Fibroblast of lung (primary cell): ENCODE data around the gene GNAL.

ENCODE experiments used
- CTCF ChIP-seq, 2 donors: IDR thresholded peaks in 1 of 2; conservative IDR thresholded peaks in 1 of 2; 1 replicate in 1 of 2; 2 replicates in 1 of 2; pipeline ENCODE4 v1.5.1; 2011 to 2012; ENCODE audit warnings: low read length in 2 of 2, control low read depth in 1 of 2, inconsistent platforms in 1 of 2, low read depth in 1 of 2, mild to moderate bottlenecking in 1 of 2
- EZH2 ChIP-seq: IDR thresholded peaks from 2 replicates; pipeline ENCODE4 v1.5.1; 2012; ENCODE audit warnings: low read length, control low read depth, mild to moderate bottlenecking; ENCODE audit errors: missing control alignments

DNA sequence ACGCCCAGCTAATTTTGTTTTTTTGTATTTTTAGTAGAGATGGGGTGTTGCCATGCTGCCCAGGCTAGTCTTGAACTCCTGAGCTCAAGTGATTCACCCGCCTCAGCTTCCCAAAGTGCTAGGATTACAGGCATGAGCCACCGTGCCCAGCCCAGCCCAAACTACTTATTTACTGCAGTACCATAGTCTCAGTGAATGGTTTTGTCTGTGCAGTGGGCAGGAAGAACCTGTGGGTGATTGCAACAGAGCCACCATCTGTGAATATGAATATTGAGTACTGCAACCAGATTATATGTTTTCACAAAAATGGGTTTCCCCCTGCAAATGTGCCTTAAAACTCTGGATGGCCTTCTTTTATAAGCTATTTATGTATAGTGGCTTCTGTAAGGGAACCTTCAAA is 210.0 kb downstream of the GNAL start:
- TF ChIP-seq CTCF (conservative IDR thresholded peaks at IDR 0.05 in 1 of 2, IDR thresholded peaks at IDR 0.05 in 1 of 2; ENCODE audit: low read depth in 1 of 2, low read length in 2 of 2): no peak
- no peak for TF ChIP-seq EZH2
